Neural cell (in vitro differentiated cells): Measurements from ENCODE around the gene ABCC11. TPM values are rescaled to one million over a fixed set of nuclear protein-coding genes. Genes with fewer than 3 reads are reported as not detected.
A peak's percentile ranks its signal among the peaks of the same experiment; 100 is the strongest.

ENCODE experiments used
- H2AFZ ChIP-seq: fragments of 200-600, 300-800 bp; sonication (generic), shearing (Covaris generic); 2 replicates; pipeline ENCODE4 v1.6.0; 2014; ENCODE audit warnings: low read depth, mild to moderate bottlenecking, antibody characterized with exemption, low read length, moderate library complexity
- H3F3A ChIP-seq: fragments of 200-600 bp; shearing (Covaris generic); 2 replicates; pipeline ENCODE4 v1.6.1; 2016; ENCODE audit warnings: mild to moderate bottlenecking, moderate library complexity, mixed read lengths, antibody characterized with exemption, low read length; ENCODE audit not compliant: insufficient read depth, poor library complexity, severe bottlenecking
- H3K27ac ChIP-seq: fragments of 200-600, 300-800 bp; sonication (generic), shearing (Covaris generic); 2 replicates; pipeline ENCODE4 v1.5.1; 2014; ENCODE audit warnings: mild to moderate bottlenecking, low read length, moderate library complexity
- H3K27me3 ChIP-seq: fragments of 300-800, 200-600 bp; sonication (generic), shearing (Covaris generic); 2 replicates; pipeline ENCODE4 v1.6.0; 2014; ENCODE audit warnings: mild to moderate bottlenecking, low read depth, low read length, moderate library complexity; ENCODE audit not compliant: insufficient read depth
- H3K36me3 ChIP-seq: fragments of 300-800, 200-600 bp; sonication (generic), shearing (Covaris generic); 2 replicates; pipeline ENCODE4 v1.5.1; 2014; ENCODE audit warnings: mild to moderate bottlenecking, antibody characterized with exemption, low read length, moderate library complexity; ENCODE audit not compliant: insufficient read depth
- H3K4me2 ChIP-seq: fragments of 300-800, 200-600 bp; sonication (generic), shearing (Covaris generic); 2 replicates; pipeline ENCODE4 v1.6.0; 2014; ENCODE audit warnings: mild to moderate bottlenecking, low read length
- H3K4me3 ChIP-seq: fragments of 300-800, 200-600 bp; sonication (generic), shearing (Covaris generic); 2 replicates; pipeline ENCODE4 v1.5.1; 2014; ENCODE audit warnings: mild to moderate bottlenecking, low read length, moderate library complexity
- H3K79me2 ChIP-seq: fragments of 200-600 bp; shearing (Covaris generic); replicated peaks from 2 replicates; pipeline ENCODE4 v1.6.0; 2014; ENCODE audit warnings: mild to moderate bottlenecking, low read length, moderate library complexity; ENCODE audit not compliant: insufficient read depth
- H3K9ac ChIP-seq: fragments of 300-800, 200-600 bp; sonication (generic), shearing (Covaris generic); 2 replicates; pipeline ENCODE4 v1.6.1; 2016; ENCODE audit warnings: mild to moderate bottlenecking, low read length, mixed read lengths
- H3K9me2 ChIP-seq: fragments of 200-600 bp; shearing (Covaris generic); 2 replicates; pipeline ENCODE4 v1.6.1; 2016; ENCODE audit warnings: mild to moderate bottlenecking, low read length, mixed read lengths; ENCODE audit not compliant: insufficient read depth
- H3K9me3 ChIP-seq: fragments of 200-600, 300-800 bp; sonication (generic), shearing (Covaris generic); 2 replicates; pipeline ENCODE4 v1.6.1; 2016; ENCODE audit warnings: mild to moderate bottlenecking, mixed run types, low read length, moderate library complexity, mixed read lengths
- H4K20me1 ChIP-seq: fragments of 200-600 bp; shearing (Covaris generic); 2 replicates; pipeline ENCODE4 v1.6.1; 2016; ENCODE audit warnings: mild to moderate bottlenecking, mixed run types; ENCODE audit not compliant: insufficient read depth
- EP300 ChIP-seq: fragments of 450-650 bp; conservative IDR thresholded peaks from 2 replicates; pipeline ENCODE4 v1.6.1; 2014; ENCODE audit warnings: antibody characterized with exemption, mild to moderate bottlenecking, moderate library complexity; ENCODE audit not compliant: poor library complexity, severe bottlenecking
- EZH2 ChIP-seq: fragments of 200-600, 300-800 bp; shearing (Covaris generic), sonication (generic); IDR thresholded peaks from 2 replicates; pipeline ENCODE4 v1.6.1; 2014; ENCODE audit warnings: antibody characterized with exemption, low read length, borderline replicate concordance, mild to moderate bottlenecking; ENCODE audit not compliant: insufficient read depth, poor library complexity, severe bottlenecking
- MXI1 ChIP-seq: fragments of 450-650 bp; conservative IDR thresholded peaks from 2 replicates; pipeline ENCODE4 v1.6.1; 2014; ENCODE audit warnings: antibody characterized with exemption, mild to moderate bottlenecking; ENCODE audit not compliant: poor library complexity, severe bottlenecking
- POLR2AphosphoS5 ChIP-seq: IDR thresholded peaks from 2 replicates; pipeline ENCODE4 v1.6.1; 2012
- RAD21 ChIP-seq: fragments of 450-650 bp; conservative IDR thresholded peaks from 2 replicates; pipeline ENCODE4 v1.6.1; 2014; ENCODE audit warnings: antibody characterized with exemption, mild to moderate bottlenecking, moderate library complexity
- SMC3 ChIP-seq: fragments of 450-650 bp; conservative IDR thresholded peaks from 2 replicates; pipeline ENCODE4 v1.6.1; 2014; ENCODE audit warnings: antibody characterized with exemption, mild to moderate bottlenecking, moderate library complexity; ENCODE audit not compliant: poor library complexity
- TAF1 ChIP-seq: IDR thresholded peaks from 2 replicates; pipeline ENCODE4 v1.6.1; 2012; ENCODE audit warnings: low read depth
- polyA plus RNA-seq: library from polyadenylated mRNA; depleted of rRNA; stranded (reverse); fragments of >200 nt; gene quantifications from 2 replicates; pipeline ENCODE4 v1.2.3, GENCODE V29; 2014
- TF ChIP-seq, protein P1 (sequence below): fragments of 450-650 bp; IDR thresholded peaks from 2 replicates; pipeline ENCODE4 v1.5.1; 2014; ENCODE audit warnings: antibody characterized with exemption, mild to moderate bottlenecking, moderate library complexity; ENCODE audit not compliant: poor library complexity, severe bottlenecking
- TF ChIP-seq, protein P2 (sequence below): IDR thresholded peaks from 2 replicates; pipeline ENCODE4 v1.6.1; 2012; ENCODE audit warnings: borderline replicate concordance

The ABCC11 gene
- polyA plus RNA-seq, 1 donor from 2014 or later: 0.14 TPM

DNA sequence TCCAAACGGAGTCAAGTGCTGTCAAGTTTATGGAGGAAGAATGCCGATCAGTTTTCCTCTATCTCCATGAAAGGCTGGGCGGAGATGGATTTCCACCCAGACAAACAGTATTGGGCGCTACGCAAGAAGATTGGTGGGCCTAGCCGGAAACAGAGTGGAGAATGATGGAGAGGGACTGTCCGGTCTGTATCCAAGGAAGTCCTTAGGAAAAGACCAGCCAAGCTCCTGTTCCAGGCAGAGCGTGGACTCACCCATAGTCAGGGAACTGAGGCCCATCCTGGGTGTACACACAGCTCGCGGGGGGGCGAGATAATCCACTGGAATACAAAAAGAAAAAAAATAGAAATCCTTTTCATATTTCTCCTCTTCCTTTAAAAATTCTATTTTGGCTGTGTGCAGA lies 90.0 kb downstream of the ABCC11 start:
- Histone ChIP-seq H3K9ac (no peak overlapping the region), H3K79me2 (no peaks in the 10 kb centered on the region), H3K9me2 (no peaks in the 10 kb centered on the region), H3K36me3 (no peaks in the 10 kb centered on the region), H3K9me3 (no peaks in the 10 kb centered on the region), H2AFZ (no peak overlapping the region), H3K27ac (no peak overlapping the region), H4K20me1 (no peaks in the 10 kb centered on the region), H3K4me3 (no peak overlapping the region), H3K27me3 (no peaks in the 10 kb centered on the region), H3K4me2 (no peak overlapping the region), H3F3A (no peaks in the 10 kb centered on the region)
- TF ChIP-seq MXI1: no peak
- TF ChIP-seq, protein P1, sequence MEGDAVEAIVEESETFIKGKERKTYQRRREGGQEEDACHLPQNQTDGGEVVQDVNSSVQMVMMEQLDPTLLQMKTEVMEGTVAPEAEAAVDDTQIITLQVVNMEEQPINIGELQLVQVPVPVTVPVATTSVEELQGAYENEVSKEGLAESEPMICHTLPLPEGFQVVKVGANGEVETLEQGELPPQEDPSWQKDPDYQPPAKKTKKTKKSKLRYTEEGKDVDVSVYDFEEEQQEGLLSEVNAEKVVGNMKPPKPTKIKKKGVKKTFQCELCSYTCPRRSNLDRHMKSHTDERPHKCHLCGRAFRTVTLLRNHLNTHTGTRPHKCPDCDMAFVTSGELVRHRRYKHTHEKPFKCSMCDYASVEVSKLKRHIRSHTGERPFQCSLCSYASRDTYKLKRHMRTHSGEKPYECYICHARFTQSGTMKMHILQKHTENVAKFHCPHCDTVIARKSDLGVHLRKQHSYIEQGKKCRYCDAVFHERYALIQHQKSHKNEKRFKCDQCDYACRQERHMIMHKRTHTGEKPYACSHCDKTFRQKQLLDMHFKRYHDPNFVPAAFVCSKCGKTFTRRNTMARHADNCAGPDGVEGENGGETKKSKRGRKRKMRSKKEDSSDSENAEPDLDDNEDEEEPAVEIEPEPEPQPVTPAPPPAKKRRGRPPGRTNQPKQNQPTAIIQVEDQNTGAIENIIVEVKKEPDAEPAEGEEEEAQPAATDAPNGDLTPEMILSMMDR: no peak

DNA sequence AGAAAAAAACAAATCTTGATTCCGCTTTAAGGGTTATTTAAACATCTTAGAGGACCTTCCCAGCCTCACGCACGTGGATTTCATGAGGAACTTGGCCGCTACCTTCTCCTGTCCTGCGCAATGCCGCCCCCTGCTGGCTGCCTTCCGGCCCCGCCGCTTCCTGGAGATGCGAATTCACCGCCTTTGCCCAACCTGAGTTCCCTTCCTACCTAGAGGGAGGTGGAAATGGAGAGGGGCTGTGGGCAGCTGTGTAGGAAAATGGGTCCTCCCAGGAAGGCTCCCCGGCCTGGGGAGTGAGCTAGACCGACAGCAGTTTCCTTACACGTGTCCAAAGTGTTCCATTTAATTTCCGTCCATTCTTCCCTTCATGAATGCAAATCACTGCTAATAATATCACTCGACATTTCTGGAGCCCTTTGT lies 90.5 kb downstream of the ABCC11 start:
- H3K79me2 ChIP-seq: no peaks in the 10 kb centered on the region
- TF ChIP-seq POLR2AphosphoS5 (no peak), MXI1 (peak; percentile 83), EP300 (no peak), EZH2 (no peak), TAF1 (peak; percentile 43), RAD21 (peak; percentile 98), SMC3 (peak; percentile 99)
- TF ChIP-seq, protein P2, sequence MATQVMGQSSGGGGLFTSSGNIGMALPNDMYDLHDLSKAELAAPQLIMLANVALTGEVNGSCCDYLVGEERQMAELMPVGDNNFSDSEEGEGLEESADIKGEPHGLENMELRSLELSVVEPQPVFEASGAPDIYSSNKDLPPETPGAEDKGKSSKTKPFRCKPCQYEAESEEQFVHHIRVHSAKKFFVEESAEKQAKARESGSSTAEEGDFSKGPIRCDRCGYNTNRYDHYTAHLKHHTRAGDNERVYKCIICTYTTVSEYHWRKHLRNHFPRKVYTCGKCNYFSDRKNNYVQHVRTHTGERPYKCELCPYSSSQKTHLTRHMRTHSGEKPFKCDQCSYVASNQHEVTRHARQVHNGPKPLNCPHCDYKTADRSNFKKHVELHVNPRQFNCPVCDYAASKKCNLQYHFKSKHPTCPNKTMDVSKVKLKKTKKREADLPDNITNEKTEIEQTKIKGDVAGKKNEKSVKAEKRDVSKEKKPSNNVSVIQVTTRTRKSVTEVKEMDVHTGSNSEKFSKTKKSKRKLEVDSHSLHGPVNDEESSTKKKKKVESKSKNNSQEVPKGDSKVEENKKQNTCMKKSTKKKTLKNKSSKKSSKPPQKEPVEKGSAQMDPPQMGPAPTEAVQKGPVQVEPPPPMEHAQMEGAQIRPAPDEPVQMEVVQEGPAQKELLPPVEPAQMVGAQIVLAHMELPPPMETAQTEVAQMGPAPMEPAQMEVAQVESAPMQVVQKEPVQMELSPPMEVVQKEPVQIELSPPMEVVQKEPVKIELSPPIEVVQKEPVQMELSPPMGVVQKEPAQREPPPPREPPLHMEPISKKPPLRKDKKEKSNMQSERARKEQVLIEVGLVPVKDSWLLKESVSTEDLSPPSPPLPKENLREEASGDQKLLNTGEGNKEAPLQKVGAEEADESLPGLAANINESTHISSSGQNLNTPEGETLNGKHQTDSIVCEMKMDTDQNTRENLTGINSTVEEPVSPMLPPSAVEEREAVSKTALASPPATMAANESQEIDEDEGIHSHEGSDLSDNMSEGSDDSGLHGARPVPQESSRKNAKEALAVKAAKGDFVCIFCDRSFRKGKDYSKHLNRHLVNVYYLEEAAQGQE: no peak
- TF ChIP-seq, protein P1: peak; percentile 93
- no peak overlapping the region for H3K27ac ChIP-seq
- no peaks in the 10 kb centered on the region for H3K36me3 ChIP-seq
- H2AFZ ChIP-seq: no peak overlapping the region
- no peak overlapping the region for H3K4me3 ChIP-seq
- H3K9me2 ChIP-seq: no peaks in the 10 kb centered on the region
- no peaks in the 10 kb centered on the region for H3F3A ChIP-seq
- no peak overlapping the region for H3K4me2 ChIP-seq
- no peak overlapping the region for H3K9ac ChIP-seq
- no peaks in the 10 kb centered on the region for H3K27me3 ChIP-seq
- no peaks in the 10 kb centered on the region for H4K20me1 ChIP-seq
- no peaks in the 10 kb centered on the region for H3K9me3 ChIP-seq
